GM10266 (cell line): ENCODE data around the gene TEX55.
"Not testable (repeated sequence)": the region's sequence is repeated elsewhere in the genome, so short reads cannot be mapped to it uniquely, and the experiment has no call there.

ENCODE experiments used
- DNase-seq: peaks from one replicate; pipeline ENCODE4 v3.0.0; 2012; ENCODE audit errors: extremely low spot score
- TF ChIP-seq, protein P1 (sequence below): IDR thresholded peaks from 2 replicates; pipeline ENCODE4 v1.5.1; 2012; ENCODE audit warnings: mild to moderate bottlenecking, low read depth; ENCODE audit not compliant: control insufficient read depth, insufficient read depth; ENCODE audit errors: missing control alignments

Gene TEX55

DNA sequence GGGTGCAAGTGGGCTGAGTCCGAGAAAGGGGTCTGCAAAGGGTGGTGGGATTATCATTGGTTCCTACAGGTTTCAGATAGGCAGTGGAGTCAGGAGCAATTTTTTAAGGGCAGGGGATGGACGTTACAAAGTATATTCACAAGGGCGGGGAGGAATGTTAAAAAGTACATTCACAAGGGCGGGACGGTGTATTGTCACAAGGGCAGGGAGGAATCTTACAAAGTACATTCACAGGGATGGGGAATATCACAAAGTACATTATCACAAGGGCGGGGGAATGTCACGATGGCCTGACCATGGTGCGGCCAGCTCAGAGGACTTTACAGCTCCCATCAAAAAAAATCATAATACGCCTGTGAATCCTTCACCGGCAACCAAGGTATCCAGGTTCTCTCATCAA lies 20.6 kb upstream of the TEX55 start:
- TF ChIP-seq, protein P1, sequence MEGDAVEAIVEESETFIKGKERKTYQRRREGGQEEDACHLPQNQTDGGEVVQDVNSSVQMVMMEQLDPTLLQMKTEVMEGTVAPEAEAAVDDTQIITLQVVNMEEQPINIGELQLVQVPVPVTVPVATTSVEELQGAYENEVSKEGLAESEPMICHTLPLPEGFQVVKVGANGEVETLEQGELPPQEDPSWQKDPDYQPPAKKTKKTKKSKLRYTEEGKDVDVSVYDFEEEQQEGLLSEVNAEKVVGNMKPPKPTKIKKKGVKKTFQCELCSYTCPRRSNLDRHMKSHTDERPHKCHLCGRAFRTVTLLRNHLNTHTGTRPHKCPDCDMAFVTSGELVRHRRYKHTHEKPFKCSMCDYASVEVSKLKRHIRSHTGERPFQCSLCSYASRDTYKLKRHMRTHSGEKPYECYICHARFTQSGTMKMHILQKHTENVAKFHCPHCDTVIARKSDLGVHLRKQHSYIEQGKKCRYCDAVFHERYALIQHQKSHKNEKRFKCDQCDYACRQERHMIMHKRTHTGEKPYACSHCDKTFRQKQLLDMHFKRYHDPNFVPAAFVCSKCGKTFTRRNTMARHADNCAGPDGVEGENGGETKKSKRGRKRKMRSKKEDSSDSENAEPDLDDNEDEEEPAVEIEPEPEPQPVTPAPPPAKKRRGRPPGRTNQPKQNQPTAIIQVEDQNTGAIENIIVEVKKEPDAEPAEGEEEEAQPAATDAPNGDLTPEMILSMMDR, result no peak
- no peak for DNase-seq

DNA sequence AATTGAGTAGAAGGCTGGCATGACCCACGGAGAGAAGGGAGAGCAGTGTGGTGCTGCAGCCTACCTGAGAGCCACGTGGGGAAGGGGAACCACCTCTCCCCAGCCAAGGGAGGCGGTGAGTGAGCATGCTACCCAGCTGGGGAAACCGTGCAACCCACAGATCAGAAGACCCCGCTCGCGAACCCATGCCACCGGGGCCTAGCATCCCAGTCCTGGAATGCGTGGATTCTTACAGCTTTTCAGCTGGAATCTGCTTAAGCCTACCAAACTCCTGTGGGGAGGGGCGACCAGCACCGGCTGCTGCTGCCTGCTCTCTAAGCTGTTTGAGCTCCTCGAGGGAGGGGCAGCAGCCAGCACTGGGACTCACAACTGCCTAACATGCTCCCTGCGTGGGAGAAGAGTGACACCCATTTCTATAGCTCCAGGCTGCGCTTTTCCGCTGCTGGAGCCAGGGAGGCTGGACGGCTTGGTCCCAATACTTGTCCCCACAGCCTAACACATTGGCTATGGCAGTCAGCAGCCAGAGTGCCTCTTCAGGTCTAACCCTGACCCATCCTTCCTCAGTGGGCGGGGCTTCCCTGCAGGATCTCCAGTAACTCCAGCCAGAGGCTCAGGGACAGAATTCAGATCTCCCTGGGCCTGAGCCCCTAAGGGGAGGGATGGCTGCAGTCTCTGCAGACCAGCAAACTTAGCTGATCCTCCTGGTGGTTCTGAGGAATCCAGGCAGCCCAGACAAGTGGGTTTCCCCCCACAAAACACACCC lies 20.0 kb upstream of the TEX55 start:
- DNase-seq, result no peak
- TF ChIP-seq, protein P1, result no peak

DNA sequence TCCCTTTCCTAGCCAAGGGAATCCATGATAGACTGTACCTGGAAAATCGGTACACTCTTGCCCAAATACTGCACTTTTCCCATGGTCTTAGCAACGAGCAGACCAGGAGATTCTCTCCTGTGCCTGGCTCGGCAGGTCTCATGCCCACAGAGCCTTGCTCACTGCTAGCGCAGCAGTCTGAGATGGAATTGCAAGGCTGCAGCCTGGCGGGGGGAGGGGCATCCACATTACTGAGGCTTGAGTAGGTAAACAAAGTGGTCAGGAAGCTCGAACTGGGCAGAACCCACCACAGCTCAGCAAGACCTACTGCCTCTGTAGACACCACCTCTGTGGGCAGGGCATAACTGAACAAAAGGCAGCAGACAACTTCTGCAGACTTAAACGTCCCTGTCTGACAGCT lies 15.7 kb upstream of the TEX55 start:
- not testable (repeated sequence) for DNase-seq

DNA sequence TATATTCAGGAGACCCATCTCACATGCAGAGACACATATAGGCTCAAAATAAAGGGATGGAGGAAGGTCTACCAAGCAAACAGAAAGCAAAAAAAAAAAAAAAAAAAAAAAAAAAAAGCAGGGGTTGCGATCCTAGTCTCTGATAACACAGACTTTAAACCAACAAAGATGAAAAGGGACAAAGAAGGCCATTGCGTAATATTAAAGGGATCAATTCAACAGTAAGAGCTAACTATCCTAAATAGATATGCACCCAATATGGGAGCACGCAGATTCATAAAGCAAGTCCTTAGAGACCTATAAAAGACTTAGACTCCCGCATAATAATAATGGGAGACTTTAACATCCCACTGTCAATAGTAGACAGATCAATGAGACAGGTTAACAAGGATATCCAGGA lies 13.7 kb upstream of the TEX55 start:
- DNase-seq, result not testable (repeated sequence)

DNA sequence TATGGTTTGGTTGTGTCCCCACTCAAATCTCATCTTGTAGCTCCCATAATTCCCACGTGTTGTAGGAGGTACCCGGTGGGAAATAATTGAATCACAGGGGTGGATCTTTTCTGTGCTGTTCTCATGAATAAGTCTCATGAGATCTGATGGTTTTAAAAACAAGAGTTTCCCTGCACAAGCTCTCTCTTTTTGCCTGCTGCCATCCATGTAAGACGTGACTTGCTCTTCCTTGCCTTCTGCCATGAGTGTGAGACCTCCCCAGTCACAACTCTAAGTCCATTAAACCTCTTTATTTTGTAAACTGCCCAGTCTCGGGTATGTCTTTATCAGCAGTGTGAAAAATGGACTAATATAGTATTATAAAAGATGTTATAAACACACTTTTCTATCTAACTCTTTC lies 6.6 kb upstream of the TEX55 start:
- DNase-seq, result not testable (repeated sequence)

DNA sequence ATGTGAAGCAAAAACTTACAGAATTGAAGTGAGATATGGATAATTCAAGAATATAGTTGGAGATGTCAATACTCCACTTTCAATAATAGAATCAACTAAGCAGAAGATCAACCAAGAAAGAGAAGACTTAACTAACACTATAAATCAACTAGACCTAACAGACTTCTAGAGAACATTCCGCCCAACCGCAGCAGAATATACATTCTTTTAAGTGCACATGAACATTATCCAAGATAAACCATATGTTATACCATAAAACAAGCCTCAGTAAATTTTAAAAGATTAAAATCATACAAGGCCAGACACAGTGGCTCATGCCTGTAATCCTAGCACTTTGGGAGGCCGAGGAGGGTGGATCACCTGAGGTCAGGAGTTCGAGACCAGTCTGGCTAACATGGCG lies 5.5 kb upstream of the TEX55 start:
- DNase-seq, result no peak
- TF ChIP-seq, protein P1, result no peak

DNA sequence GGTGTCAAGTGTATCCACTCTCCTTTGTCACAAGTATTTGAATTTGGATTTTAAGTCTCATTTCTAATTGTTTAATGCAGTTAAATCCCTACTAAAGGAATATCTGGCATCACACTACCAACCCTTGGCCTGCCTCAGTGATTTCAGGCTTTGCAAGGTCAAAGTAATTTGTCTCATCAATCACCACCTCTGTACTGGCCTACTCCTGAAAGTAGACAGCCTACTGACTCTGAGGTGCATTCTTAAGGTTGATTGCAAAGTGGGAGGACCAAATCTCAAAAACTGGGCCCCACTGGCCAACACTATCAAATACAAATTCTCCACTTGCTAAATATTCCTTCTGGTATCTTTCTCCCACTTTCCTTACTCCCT lies 851 bp upstream of the TEX55 start:
- no peak for DNase-seq
- TF ChIP-seq, protein P1, result no peak

DNA sequence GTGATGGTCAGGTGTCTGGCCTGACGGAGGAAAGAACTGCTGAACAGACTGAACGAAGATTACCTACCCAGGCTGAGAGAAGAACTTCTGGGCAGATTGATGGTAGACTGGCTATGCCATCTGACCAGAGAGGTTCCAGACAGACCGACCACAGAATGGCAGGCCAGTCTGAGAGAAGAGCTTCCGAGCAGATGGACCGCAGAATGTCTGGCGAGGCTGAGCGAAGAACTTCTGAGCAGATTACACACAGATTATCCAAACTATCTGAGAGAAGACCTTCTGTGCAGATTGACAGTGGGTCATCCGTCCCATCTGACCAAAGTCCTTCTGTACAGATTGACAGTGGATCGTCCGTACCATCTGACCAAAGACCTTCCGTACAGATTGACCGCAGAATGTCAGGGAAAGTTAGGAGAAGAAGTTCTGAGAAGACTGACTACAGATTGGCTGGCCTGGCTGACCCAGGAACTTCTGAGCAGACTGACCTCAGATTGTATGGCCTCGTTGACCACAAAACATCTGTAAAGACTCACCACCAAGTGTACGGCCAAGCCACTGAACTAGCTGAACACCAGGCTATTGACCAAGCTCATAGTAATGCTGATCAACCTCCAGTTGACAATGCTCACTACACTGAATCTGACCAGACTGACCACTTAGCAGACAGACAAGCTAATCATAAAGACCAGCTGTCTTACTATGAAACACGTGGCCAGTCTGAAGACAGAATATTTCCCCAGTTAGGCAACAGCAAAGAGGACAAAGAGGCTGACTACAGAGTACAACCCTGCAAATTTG lies 812 bp downstream of the TEX55 start:
- TF ChIP-seq, protein P1, result no peak
- DNase-seq, result no peak

DNA sequence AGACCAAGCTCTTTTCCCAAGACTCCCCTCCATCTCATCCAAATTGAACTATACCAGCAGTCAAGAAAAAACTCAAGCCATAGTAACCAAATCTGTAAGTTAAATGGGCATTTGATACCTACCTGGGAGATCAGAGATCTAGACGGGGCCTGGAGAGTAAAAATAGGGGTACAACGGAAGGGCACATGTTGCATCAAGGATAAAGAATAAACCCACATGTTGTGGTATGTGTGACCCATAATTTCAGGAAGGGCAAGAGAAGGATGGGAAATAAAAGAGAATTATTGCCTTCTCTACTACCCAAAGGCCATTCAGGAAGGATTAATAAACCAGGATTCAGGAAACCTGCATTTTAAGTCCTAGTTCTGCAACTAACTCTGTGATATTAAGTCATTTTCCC lies 1.5 kb downstream of the TEX55 start:
- no peak for DNase-seq
- TF ChIP-seq, protein P1, result no peak
